AG09319 (cell line): ENCODE measurements around the gene CERT1.

Experiments
- DNase-seq: peaks from one replicate; pipeline ENCODE4 v3.0.0-alpha.2; 2010; ENCODE audit warnings: low read depth; ENCODE audit errors: extremely low read depth
- TF ChIP-seq, protein P1 (sequence below): IDR thresholded peaks from 2 replicates; pipeline ENCODE4 v1.5.1; 2011; ENCODE audit warnings: low read depth, mild to moderate bottlenecking, inconsistent platforms, low read length, moderate library complexity

The CERT1 gene

DNA sequence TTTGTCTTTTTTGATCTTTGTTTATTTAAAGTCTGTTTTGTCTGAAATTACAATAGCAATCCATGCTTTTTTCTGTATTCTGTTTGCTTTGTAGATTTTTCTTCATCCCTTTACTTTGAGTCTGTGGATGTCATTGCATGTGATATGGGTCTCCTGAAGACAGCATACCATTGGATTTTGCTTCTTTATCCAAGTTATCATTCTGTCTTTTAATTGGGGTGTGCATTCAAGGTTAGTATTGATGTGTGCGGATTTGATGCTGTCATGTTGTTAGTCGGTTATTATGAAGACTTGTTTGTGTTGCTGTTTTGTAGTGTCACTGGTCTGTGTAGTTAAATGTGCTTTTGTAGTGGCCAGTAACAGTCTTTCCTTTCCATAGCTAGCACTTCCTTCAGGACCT, 23.3 kb upstream of the CERT1 start:
- DNase-seq, result no peak
- TF ChIP-seq, protein P1, sequence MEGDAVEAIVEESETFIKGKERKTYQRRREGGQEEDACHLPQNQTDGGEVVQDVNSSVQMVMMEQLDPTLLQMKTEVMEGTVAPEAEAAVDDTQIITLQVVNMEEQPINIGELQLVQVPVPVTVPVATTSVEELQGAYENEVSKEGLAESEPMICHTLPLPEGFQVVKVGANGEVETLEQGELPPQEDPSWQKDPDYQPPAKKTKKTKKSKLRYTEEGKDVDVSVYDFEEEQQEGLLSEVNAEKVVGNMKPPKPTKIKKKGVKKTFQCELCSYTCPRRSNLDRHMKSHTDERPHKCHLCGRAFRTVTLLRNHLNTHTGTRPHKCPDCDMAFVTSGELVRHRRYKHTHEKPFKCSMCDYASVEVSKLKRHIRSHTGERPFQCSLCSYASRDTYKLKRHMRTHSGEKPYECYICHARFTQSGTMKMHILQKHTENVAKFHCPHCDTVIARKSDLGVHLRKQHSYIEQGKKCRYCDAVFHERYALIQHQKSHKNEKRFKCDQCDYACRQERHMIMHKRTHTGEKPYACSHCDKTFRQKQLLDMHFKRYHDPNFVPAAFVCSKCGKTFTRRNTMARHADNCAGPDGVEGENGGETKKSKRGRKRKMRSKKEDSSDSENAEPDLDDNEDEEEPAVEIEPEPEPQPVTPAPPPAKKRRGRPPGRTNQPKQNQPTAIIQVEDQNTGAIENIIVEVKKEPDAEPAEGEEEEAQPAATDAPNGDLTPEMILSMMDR, result no peak

DNA sequence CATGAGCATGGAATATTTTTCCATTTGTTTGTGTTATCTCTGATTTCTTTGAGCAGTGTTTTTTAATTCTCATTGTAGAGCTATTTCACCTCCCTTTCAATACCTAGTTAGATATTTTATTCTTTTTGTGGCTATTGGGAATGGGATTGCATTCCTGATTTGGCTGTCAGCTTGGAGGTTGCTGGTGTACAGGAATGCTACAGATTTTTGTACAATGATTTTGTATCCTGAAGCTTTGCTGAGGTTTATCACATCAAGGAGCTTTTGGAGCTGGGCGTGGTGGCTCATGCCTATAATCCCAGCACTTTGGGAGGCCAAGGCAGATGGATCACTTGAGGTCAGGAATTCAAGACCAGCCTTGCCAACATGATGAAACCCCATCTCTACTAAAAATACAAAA, 22.3 kb upstream of the CERT1 start:
- peak; percentile 36 for DNase-seq

DNA sequence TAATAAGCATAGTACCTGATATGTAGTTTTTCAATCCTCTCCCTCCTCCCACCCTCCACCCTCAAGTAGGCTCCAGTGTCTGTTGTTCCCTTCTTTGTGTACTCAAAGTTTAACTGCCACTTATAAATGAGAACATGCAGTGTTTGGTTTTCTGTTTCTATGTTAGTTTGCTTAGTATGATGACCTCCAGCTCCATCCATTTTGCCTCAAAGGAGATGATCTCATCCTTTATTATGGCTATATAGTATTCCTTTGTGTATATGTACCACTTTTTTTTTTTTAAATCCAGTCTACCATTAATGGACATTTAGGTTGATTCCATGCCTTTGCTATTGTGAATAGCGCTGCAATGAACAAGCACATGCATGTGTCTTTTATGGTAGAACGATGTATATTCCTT, 20.8 kb upstream of the CERT1 start:
- TF ChIP-seq, protein P1, result no peak
- no peak for DNase-seq

GRCh38 chr5:75529185-75529584, 17.8 kb upstream of the CERT1 start:
- DNase-seq, result no peak
- TF ChIP-seq, protein P1, result no peak

GRCh38 chr5:75526070-75526469, 14.6 kb upstream of the CERT1 start:
- no peak for DNase-seq
- TF ChIP-seq, protein P1, result no peak

GRCh38 chr5:75525344-75525743, 13.9 kb upstream of the CERT1 start:
- DNase-seq, result no peak
- TF ChIP-seq, protein P1, result no peak

- DNase-seq, result no peak
- TF ChIP-seq, protein P1, result no peak
Observed at GRCh38 chr5:75524591-75524990, 13.2 kb upstream of the CERT1 start.

- TF ChIP-seq, protein P1, result no peak
- DNase-seq, result no peak
Observed at GRCh38 chr5:75524071-75524470, 12.6 kb upstream of the CERT1 start.
